Dendritic cell treated with granulocyte-macrophage colony-stimulating factor and Interleukin-4, amounts not matched to agents 40 ng/mL and 50 ng/mL, for 4 days (primary cell): ENCODE results near the gene SPECC1L.

ENCODE experiments used
- H3K27ac Mint-ChIP-seq: one replicate; pipeline ENCODE4 v1.8.0; 2022; ENCODE audit warnings: mild to moderate bottlenecking, mixed read lengths
- H3K27me3 Mint-ChIP-seq: one replicate; pipeline ENCODE4 v1.8.0; 2022; ENCODE audit warnings: mild to moderate bottlenecking, mixed read lengths
- H3K36me3 Mint-ChIP-seq: one replicate; pipeline ENCODE4 v1.8.0; 2022; ENCODE audit warnings: low read depth, mixed read lengths
- H3K4me1 Mint-ChIP-seq: one replicate; pipeline ENCODE4 v1.8.0; 2022; ENCODE audit warnings: low read depth, mixed read lengths
- H3K4me3 Mint-ChIP-seq: one replicate; pipeline ENCODE4 v1.8.0; 2022; ENCODE audit warnings: mild to moderate bottlenecking, moderate library complexity, mixed read lengths
- H3K9me3 Mint-ChIP-seq: one replicate; pipeline ENCODE4 v1.8.0; 2022; ENCODE audit warnings: mixed read lengths
- intact Hi-C: fragments of 100-400 bp; cut with micrococcal nuclease; formaldehyde crosslinking; loops from one replicate; pipeline ENCODE4 v1.15.0; 2022

The SPECC1L gene

GRCh38 chr22:24331468-24332440, 61.1 kb downstream of the SPECC1L start:
- Mint-ChIP-seq H3K27me3 (no peaks in the 10 kb centered on the region), H3K4me3 (no peak overlapping the region), H3K27ac (peak overlapping the region; percentile 53), H3K4me1 (peaks cover 22% of the 10 kb centered on the region), H3K9me3 (no peaks in the 10 kb centered on the region), H3K36me3 (peaks cover 55% of the 10 kb centered on the region)
- intact Hi-C loops, result no loop called here

GRCh38 chr22:24333301-24333700, 62.7 kb downstream of the SPECC1L start:
- intact Hi-C loops, result no loop called here
- no peaks in the 10 kb centered on the region for H3K9me3 Mint-ChIP-seq
- no peak overlapping the region for H3K4me3 Mint-ChIP-seq
- no peak overlapping the region for H3K27ac Mint-ChIP-seq
- H3K27me3 Mint-ChIP-seq, result no peaks in the 10 kb centered on the region
- peaks cover 52% of the 10 kb centered on the region for H3K36me3 Mint-ChIP-seq
- peaks cover 22% of the 10 kb centered on the region for H3K4me1 Mint-ChIP-seq

GRCh38 chr22:24335496-24335895, 64.9 kb downstream of the SPECC1L start:
- H3K27ac Mint-ChIP-seq, result peak overlapping the region; percentile 42
- peaks cover 15% of the 10 kb centered on the region for H3K4me1 Mint-ChIP-seq
- no peaks in the 10 kb centered on the region for H3K27me3 Mint-ChIP-seq

DNA sequence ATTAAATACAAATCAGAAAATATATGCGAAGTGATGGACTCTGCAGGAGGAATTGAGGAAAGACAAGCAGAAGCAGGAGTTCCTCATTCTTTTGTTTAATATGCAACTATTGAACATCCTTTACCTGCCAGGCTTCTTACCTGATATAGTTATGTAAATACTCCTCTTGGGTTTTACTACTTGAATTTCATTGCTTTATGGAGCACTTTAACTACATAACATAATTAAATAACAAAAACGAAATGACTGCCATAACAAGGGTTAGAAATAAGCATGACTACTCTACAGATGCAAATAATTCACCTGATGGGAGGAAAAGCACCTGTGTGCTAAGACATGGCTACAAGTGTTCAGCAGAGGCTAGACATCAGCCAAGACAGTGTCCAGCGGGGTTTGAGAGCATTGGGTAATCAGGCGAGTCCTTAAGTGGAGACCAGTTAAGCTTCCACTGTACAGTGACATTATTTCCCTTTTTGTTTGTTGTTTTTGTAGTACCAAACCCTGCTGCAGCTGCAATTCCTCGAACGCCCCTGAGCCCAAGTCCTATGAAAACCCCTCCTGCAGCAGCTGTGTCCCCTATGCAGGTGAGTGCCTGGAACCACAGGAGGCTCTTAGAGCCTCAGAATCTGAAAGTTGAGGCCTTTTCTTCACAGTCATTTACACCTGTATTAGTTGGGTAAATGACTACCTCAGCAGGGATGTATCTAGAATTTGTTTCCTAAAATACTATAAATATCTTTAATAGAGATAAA, 67.4 kb downstream of the SPECC1L start:
- peaks cover 10% of the 10 kb centered on the region for H3K4me1 Mint-ChIP-seq
- no peaks in the 10 kb centered on the region for H3K27me3 Mint-ChIP-seq
- no peak overlapping the region for H3K4me3 Mint-ChIP-seq
- H3K9me3 Mint-ChIP-seq, result no peaks in the 10 kb centered on the region
- intact Hi-C loops, result no loop called here
- H3K27ac Mint-ChIP-seq, result no peak overlapping the region
- peaks cover 74% of the 10 kb centered on the region for H3K36me3 Mint-ChIP-seq

More at GRCh38 chr22:24335496-24335895, 64.9 kb downstream of the SPECC1L start:
- H3K36me3 Mint-ChIP-seq, result peaks cover 54% of the 10 kb centered on the region
- H3K9me3 Mint-ChIP-seq, result no peaks in the 10 kb centered on the region
- intact Hi-C loops, result no loop called here
- no peak overlapping the region for H3K4me3 Mint-ChIP-seq

GRCh38 chr22:24338726-24339451, 68.3 kb downstream of the SPECC1L start:
- intact Hi-C loops, result no loop called here
- Mint-ChIP-seq H3K9me3 (no peaks in the 10 kb centered on the region), H3K27ac (no peak overlapping the region), H3K27me3 (no peaks in the 10 kb centered on the region), H3K4me3 (no peak overlapping the region), H3K4me1 (peaks cover 10% of the 10 kb centered on the region), H3K36me3 (peaks cover 81% of the 10 kb centered on the region)

GRCh38 chr22:24339452-24339747, 68.8 kb downstream of the SPECC1L start:
- peaks cover 10% of the 10 kb centered on the region for H3K4me1 Mint-ChIP-seq
- no peak overlapping the region for H3K27ac Mint-ChIP-seq
- no peaks in the 10 kb centered on the region for H3K27me3 Mint-ChIP-seq
- no peak overlapping the region for H3K4me3 Mint-ChIP-seq
- intact Hi-C loops, result no loop called here
- no peaks in the 10 kb centered on the region for H3K9me3 Mint-ChIP-seq
- peaks cover 81% of the 10 kb centered on the region for H3K36me3 Mint-ChIP-seq

DNA sequence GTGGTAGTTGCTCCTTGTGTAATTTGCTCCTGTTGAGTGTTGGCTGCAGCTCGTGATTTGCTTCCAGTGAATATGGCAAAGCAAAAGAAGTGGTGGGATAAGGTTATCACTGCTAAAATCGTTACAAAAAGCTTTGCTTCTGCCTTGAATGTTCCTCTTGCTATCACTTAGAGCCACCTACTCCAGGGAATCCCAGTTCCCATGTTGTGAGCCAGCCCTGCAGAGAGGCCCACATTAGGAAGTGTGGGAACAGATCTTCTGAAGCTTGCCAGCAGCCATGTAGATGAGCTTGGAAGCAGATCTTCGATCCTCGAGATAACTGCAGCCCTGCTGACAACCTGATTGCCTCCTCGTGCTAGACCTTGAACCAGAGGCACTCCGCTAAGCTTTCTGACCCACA, 71.0 kb downstream of the SPECC1L start:
- Mint-ChIP-seq H3K4me1 (no peaks in the 10 kb centered on the region), H3K27me3 (no peaks in the 10 kb centered on the region), H3K27ac (no peak overlapping the region), H3K36me3 (peaks cover 92% of the 10 kb centered on the region), H3K4me3 (no peak overlapping the region), H3K9me3 (no peaks in the 10 kb centered on the region)
- intact Hi-C loops, result no loop called here

GRCh38 chr22:24350627-24351026, 80.0 kb downstream of the SPECC1L start:
- Mint-ChIP-seq H3K4me3 (no peak overlapping the region), H3K4me1 (peaks cover 15% of the 10 kb centered on the region), H3K9me3 (peaks cover 7% of the 10 kb centered on the region), H3K27me3 (no peaks in the 10 kb centered on the region), H3K36me3 (peaks cover 96% of the 10 kb centered on the region), H3K27ac (no peak overlapping the region)
- intact Hi-C loops, result no loop called here

GRCh38 chr22:24353121-24353520, 82.5 kb downstream of the SPECC1L start:
- Mint-ChIP-seq H3K36me3 (peaks cover 83% of the 10 kb centered on the region), H3K4me3 (no peak overlapping the region), H3K9me3 (peaks cover 7% of the 10 kb centered on the region), H3K27me3 (no peaks in the 10 kb centered on the region), H3K27ac (peak overlapping the region; percentile 32), H3K4me1 (peaks cover 26% of the 10 kb centered on the region)
- intact Hi-C loops, result no loop called here

- Mint-ChIP-seq H3K4me1 (peaks cover 26% of the 10 kb centered on the region), H3K36me3 (peaks cover 82% of the 10 kb centered on the region), H3K27ac (peak overlapping the region; percentile 38), H3K27me3 (no peaks in the 10 kb centered on the region), H3K4me3 (no peak overlapping the region), H3K9me3 (peaks cover 7% of the 10 kb centered on the region)
- intact Hi-C loops, result no loop called here
These were observed 84.9 kb downstream of the SPECC1L start for GRCh38 chr22:24355574-24355973.

DNA sequence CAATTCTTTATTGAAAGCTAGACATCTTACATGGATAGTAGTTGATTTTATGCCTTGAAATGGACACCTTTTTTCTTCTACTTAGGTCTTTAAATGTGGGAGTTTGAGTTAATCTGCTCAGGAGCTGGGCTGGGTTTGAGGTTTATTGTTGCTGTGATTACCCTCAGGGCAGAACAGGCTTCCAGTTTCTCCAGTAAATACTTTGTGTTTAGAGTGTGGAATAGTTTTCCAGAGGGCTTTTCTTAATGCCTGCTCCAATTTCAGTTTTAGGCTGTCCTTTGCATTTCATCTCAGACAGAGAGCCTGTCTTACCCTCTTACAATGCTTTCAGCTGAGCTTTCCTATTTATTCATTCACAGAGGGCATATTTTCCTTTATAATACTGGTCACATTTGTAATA, 86.9 kb downstream of the SPECC1L start:
- Mint-ChIP-seq H3K27me3 (no peaks in the 10 kb centered on the region), H3K36me3 (peaks cover 79% of the 10 kb centered on the region), H3K4me3 (no peak overlapping the region), H3K4me1 (peaks cover 38% of the 10 kb centered on the region), H3K9me3 (peaks cover 7% of the 10 kb centered on the region), H3K27ac (no peak overlapping the region)
- intact Hi-C loops, result no loop called here

GRCh38 chr22:24358105-24358836, 87.6 kb downstream of the SPECC1L start:
- Mint-ChIP-seq H3K9me3 (peaks cover 7% of the 10 kb centered on the region), H3K27me3 (no peaks in the 10 kb centered on the region), H3K36me3 (peaks cover 79% of the 10 kb centered on the region), H3K4me3 (no peak overlapping the region), H3K27ac (no peak overlapping the region), H3K4me1 (peaks cover 31% of the 10 kb centered on the region)
- intact Hi-C loops, result no loop called here

DNA sequence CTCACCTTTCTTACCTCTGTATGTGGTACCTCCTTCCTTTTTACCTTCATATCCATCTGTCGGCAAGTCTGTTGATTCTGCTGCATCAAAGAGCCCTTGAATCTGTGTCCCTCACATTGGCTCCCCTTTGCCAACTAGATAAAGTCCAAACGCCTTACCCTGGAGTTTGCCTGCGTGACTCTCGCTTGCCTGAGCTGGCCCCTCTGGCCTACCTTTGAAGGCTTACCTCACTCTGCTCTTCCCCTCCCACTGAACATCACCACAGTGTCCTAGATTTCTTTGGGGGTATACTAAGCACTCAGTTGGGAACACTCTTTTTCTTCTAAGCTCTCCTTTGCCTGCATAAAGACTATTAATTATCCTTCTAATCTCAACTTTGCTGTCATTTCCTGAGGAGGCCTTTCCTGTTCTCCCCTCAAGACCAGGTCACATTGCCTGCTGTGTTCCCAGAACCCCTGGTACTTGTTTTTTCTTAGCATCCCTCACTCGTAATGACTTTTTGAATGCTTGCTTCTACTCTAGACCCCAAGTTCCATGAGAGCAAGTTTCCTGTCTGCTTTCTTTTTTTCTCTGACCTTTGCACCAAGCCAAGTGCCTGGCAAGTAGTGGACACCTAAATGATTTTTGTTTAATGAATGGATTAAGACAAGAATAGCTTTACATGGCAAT, 89.0 kb downstream of the SPECC1L start:
- intact Hi-C loops, result no loop called here
- Mint-ChIP-seq H3K4me1 (peaks cover 29% of the 10 kb centered on the region), H3K9me3 (no peaks in the 10 kb centered on the region), H3K4me3 (no peak overlapping the region), H3K27ac (no peak overlapping the region), H3K36me3 (peaks cover 75% of the 10 kb centered on the region), H3K27me3 (no peaks in the 10 kb centered on the region)
